Central memory CD8-positive, alpha-beta T cell (primary cell): ENCODE results near the gene LARP4.
"Not testable (repeated sequence)": the region's sequence is repeated elsewhere in the genome, so short reads cannot be mapped to it uniquely, and the experiment has no call there.

Experiments
- ATAC-seq: fragments of 150-1000 bp; cut with Tn5 transposase; replicated peaks from 2 replicates; pipeline ENCODE4 v1.10.0; 2022; ENCODE audit warnings: mild to moderate bottlenecking, moderate FRiP score, moderate number of reproducible peaks; ENCODE audit not compliant: poor library complexity, severe bottlenecking; ENCODE audit errors: extremely low read depth
- DNase-seq, 2 donors: peaks; one replicate each; pipeline ENCODE4 v3.0.0; 2021; ENCODE audit warnings: low spot score in 2 of 2
- H3K27ac Mint-ChIP-seq: one replicate; pipeline ENCODE4 v1.8.0; 2022; ENCODE audit warnings: low read depth, mild to moderate bottlenecking, moderate library complexity, mixed read lengths
- H3K27me3 Mint-ChIP-seq: one replicate; pipeline ENCODE4 v1.8.0; 2022; ENCODE audit warnings: mixed read lengths
- H3K36me3 Mint-ChIP-seq: one replicate; pipeline ENCODE4 v1.8.0; 2022; ENCODE audit warnings: mild to moderate bottlenecking, moderate library complexity, mixed read lengths; ENCODE audit not compliant: insufficient read depth
- H3K4me1 Mint-ChIP-seq: one replicate; pipeline ENCODE4 v1.8.0; 2022; ENCODE audit warnings: mixed read lengths
- H3K4me3 Mint-ChIP-seq: one replicate; pipeline ENCODE4 v1.8.0; 2022; ENCODE audit warnings: mild to moderate bottlenecking, moderate library complexity, mixed read lengths
- H3K9me3 Mint-ChIP-seq: one replicate; pipeline ENCODE4 v1.8.0; 2022; ENCODE audit warnings: mixed read lengths

Gene LARP4

GRCh38 chr12:50507930-50508329 lies 107.2 kb downstream of the LARP4 start:
- ATAC-seq (no peak), DNase-seq (no peak)
- H3K9me3 Mint-ChIP-seq: no peaks in the 10 kb centered on the region
- H3K27ac Mint-ChIP-seq: peak overlapping the region; percentile 56
- peak overlapping the region; percentile 95 for H3K4me3 Mint-ChIP-seq
- H3K4me1 Mint-ChIP-seq: peaks cover 48% of the 10 kb centered on the region
- peaks cover 8% of the 10 kb centered on the region for H3K36me3 Mint-ChIP-seq
- H3K27me3 Mint-ChIP-seq: no peaks in the 10 kb centered on the region

GRCh38 chr12:50508414-50508813 lies 107.7 kb downstream of the LARP4 start:
- no peak overlapping the region for H3K4me3 Mint-ChIP-seq
- H3K9me3 Mint-ChIP-seq: no peaks in the 10 kb centered on the region
- peaks cover 8% of the 10 kb centered on the region for H3K36me3 Mint-ChIP-seq

GRCh38 chr12:50508970-50509663 lies 108.4 kb downstream of the LARP4 start:
- no peak for ATAC-seq

More at GRCh38 chr12:50508414-50508813, 107.7 kb downstream of the LARP4 start:
- Mint-ChIP-seq H3K4me1 (peaks cover 48% of the 10 kb centered on the region), H3K27ac (no peak overlapping the region), H3K27me3 (no peaks in the 10 kb centered on the region)
- ATAC-seq: no peak
- no peak for DNase-seq

GRCh38 chr12:50514526-50515276 lies 114.0 kb downstream of the LARP4 start:
- Mint-ChIP-seq H3K4me1 (peaks cover 24% of the 10 kb centered on the region), H3K27ac (peak overlapping the region; percentile 6), H3K4me3 (peak overlapping the region; percentile 40), H3K27me3 (no peaks in the 10 kb centered on the region), H3K9me3 (no peaks in the 10 kb centered on the region), H3K36me3 (no peaks in the 10 kb centered on the region)
- DNase-seq (no peak), ATAC-seq (no peak)

More at GRCh38 chr12:50508970-50509663, 108.4 kb downstream of the LARP4 start:
- peaks cover 49% of the 10 kb centered on the region for H3K4me1 Mint-ChIP-seq
- no peak overlapping the region for H3K4me3 Mint-ChIP-seq
- H3K27ac Mint-ChIP-seq: no peak overlapping the region
- peaks cover 8% of the 10 kb centered on the region for H3K36me3 Mint-ChIP-seq
- no peak for DNase-seq
- no peaks in the 10 kb centered on the region for H3K27me3 Mint-ChIP-seq
- no peaks in the 10 kb centered on the region for H3K9me3 Mint-ChIP-seq

- no peaks in the 10 kb centered on the region for H3K27me3 Mint-ChIP-seq
- H3K9me3 Mint-ChIP-seq: no peaks in the 10 kb centered on the region
- H3K36me3 Mint-ChIP-seq: no peaks in the 10 kb centered on the region
- H3K4me3 Mint-ChIP-seq: no peak overlapping the region
- ATAC-seq: no peak
- no peak for DNase-seq
- H3K27ac Mint-ChIP-seq: peak overlapping the region; percentile 10
- H3K4me1 Mint-ChIP-seq: peaks cover 23% of the 10 kb centered on the region
These were observed 114.9 kb downstream of the LARP4 start for GRCh38 chr12:50515587-50515986.

- Mint-ChIP-seq H3K27ac (no peak overlapping the region), H3K4me3 (no peak overlapping the region), H3K27me3 (no peaks in the 10 kb centered on the region), H3K4me1 (peaks cover 23% of the 10 kb centered on the region), H3K9me3 (no peaks in the 10 kb centered on the region), H3K36me3 (no peaks in the 10 kb centered on the region)
- ATAC-seq (peak; percentile 60), DNase-seq (no peak)
These were observed 116.8 kb downstream of the LARP4 start for GRCh38 chr12:50517421-50518048.

GRCh38 chr12:50518090-50518489 lies 117.4 kb downstream of the LARP4 start:
- ATAC-seq: no peak
- Mint-ChIP-seq H3K4me3 (no peak overlapping the region), H3K9me3 (no peaks in the 10 kb centered on the region), H3K27ac (no peak overlapping the region), H3K36me3 (no peaks in the 10 kb centered on the region), H3K27me3 (no peaks in the 10 kb centered on the region), H3K4me1 (peaks cover 23% of the 10 kb centered on the region)
- DNase-seq: no peak

- no peaks in the 10 kb centered on the region for H3K36me3 Mint-ChIP-seq
- peaks cover 26% of the 10 kb centered on the region for H3K4me1 Mint-ChIP-seq
- ATAC-seq (no peak), DNase-seq (no peak)
- no peak overlapping the region for H3K4me3 Mint-ChIP-seq
- H3K27ac Mint-ChIP-seq: no peak overlapping the region
- H3K9me3 Mint-ChIP-seq: no peaks in the 10 kb centered on the region
- no peaks in the 10 kb centered on the region for H3K27me3 Mint-ChIP-seq
These were observed 118.7 kb downstream of the LARP4 start for GRCh38 chr12:50519353-50519752.

- no peaks in the 10 kb centered on the region for H3K27me3 Mint-ChIP-seq
- no peak overlapping the region for H3K4me3 Mint-ChIP-seq
- no peaks in the 10 kb centered on the region for H3K36me3 Mint-ChIP-seq
- no peak overlapping the region for H3K27ac Mint-ChIP-seq
- H3K9me3 Mint-ChIP-seq: no peaks in the 10 kb centered on the region
- DNase-seq (no peak), ATAC-seq (no peak)
- H3K4me1 Mint-ChIP-seq: peaks cover 18% of the 10 kb centered on the region
These were observed 119.9 kb downstream of the LARP4 start for GRCh38 chr12:50520416-50521207.

- not testable (repeated sequence) for H3K27me3 Mint-ChIP-seq, ATAC-seq, H3K9me3 Mint-ChIP-seq, H3K27ac Mint-ChIP-seq, DNase-seq, H3K4me3 Mint-ChIP-seq, H3K36me3 Mint-ChIP-seq
- peaks cover 19% of the 10 kb centered on the region for H3K4me1 Mint-ChIP-seq
These were observed 121.1 kb downstream of the LARP4 start for GRCh38 chr12:50521781-50522180.

GRCh38 chr12:50523772-50524171 lies 123.1 kb downstream of the LARP4 start:
- no peak overlapping the region for H3K27ac Mint-ChIP-seq
- peaks cover 1% of the 10 kb centered on the region for H3K36me3 Mint-ChIP-seq
- H3K4me1 Mint-ChIP-seq: peaks cover 25% of the 10 kb centered on the region
- ATAC-seq (no peak), DNase-seq (no peak)
- H3K9me3 Mint-ChIP-seq: no peaks in the 10 kb centered on the region
- no peak overlapping the region for H3K4me3 Mint-ChIP-seq
- no peaks in the 10 kb centered on the region for H3K27me3 Mint-ChIP-seq

- H3K4me3 Mint-ChIP-seq: no peak overlapping the region
- H3K27ac Mint-ChIP-seq: peak overlapping the region; percentile 49
- no peak for ATAC-seq
- H3K27me3 Mint-ChIP-seq: no peaks in the 10 kb centered on the region
- no peak for DNase-seq
- H3K36me3 Mint-ChIP-seq: peaks cover 1% of the 10 kb centered on the region
- H3K4me1 Mint-ChIP-seq: peaks cover 32% of the 10 kb centered on the region
- H3K9me3 Mint-ChIP-seq: no peaks in the 10 kb centered on the region
These were observed 123.9 kb downstream of the LARP4 start for GRCh38 chr12:50524621-50525020.
